WTC11 (cell line): ENCODE results near the gene ZBTB7C. TPM values are rescaled to one million over a fixed set of nuclear protein-coding genes. Genes with fewer than 3 reads are reported as not detected.

Source experiments
- ATAC-seq: fragments of 200-7000 bp; cut with Tn5 transposase; 2 replicates; pipeline ENCODE4 v1.10.0; 2021; ENCODE audit warnings: mild to moderate bottlenecking, moderate library complexity
- CTCF ChIA-PET: fragments of 300-600 bp; sonication (Branson Sonifier 250); formaldehyde crosslinking; loops from one replicate; lab custom pipeline; 2021; ENCODE audit warnings: antibody characterized with exemption; lab: Charles Lee
- POLR2A ChIA-PET: fragments of 350-600 bp; sonication (Branson Sonifier 250); formaldehyde crosslinking; loops from one replicate; lab custom pipeline; 2021; ENCODE audit warnings: antibody characterized with exemption; lab: Charles Lee
- DNase-seq: peaks from one replicate; pipeline ENCODE4 v3.0.0; 2021; ENCODE audit warnings: low spot score
- H3K27ac Mint-ChIP-seq: 2 replicates; pipeline ENCODE4 v1.8.0; 2021; ENCODE audit warnings: mixed read lengths
- H3K27me3 Mint-ChIP-seq: 2 replicates; pipeline ENCODE4 v1.8.0; 2021; ENCODE audit warnings: low read depth, mild to moderate bottlenecking, moderate library complexity, mixed read lengths
- H3K36me3 Mint-ChIP-seq: 2 replicates; pipeline ENCODE4 v1.8.0; 2021; ENCODE audit warnings: mixed read lengths
- H3K4me1 Mint-ChIP-seq: 2 replicates; pipeline ENCODE4 v1.8.0; 2022; ENCODE audit warnings: mixed read lengths
- H3K4me3 Mint-ChIP-seq: 2 replicates; pipeline ENCODE4 v1.8.0; 2021; ENCODE audit warnings: mild to moderate bottlenecking, moderate library complexity, mixed read lengths
- H3K9me3 Mint-ChIP-seq: 2 replicates; pipeline ENCODE4 v1.8.0; 2021; ENCODE audit warnings: mixed read lengths
- FOXJ3 ChIP-seq: sonication (generic); formaldehyde crosslinking; IDR thresholded peaks from 2 replicates; pipeline ENCODE4 v1.9.0; 2021; ENCODE audit warnings: missing genetic modification reagents, mild to moderate bottlenecking, borderline replicate concordance
- FOXP1 ChIP-seq: sonication (generic); formaldehyde crosslinking; IDR thresholded peaks from 2 replicates; pipeline ENCODE4 v1.8.0; 2022; ENCODE audit warnings: missing genetic modification reagents, mild to moderate bottlenecking, moderate library complexity, borderline replicate concordance
- GRHL2 ChIP-seq: fragments of 250-450 bp; sonication (Bioruptor Pico); IDR thresholded peaks from 2 replicates; pipeline ENCODE4 v1.8.0; 2022; ENCODE audit warnings: mild to moderate bottlenecking, moderate library complexity; ENCODE audit not compliant: insufficient replicate concordance, severe bottlenecking
- HMGA2 ChIP-seq: fragments of 250-450 bp; sonication (Bioruptor Pico); IDR thresholded peaks from 2 replicates; pipeline ENCODE4 v1.4.0; 2021; ENCODE audit warnings: mild to moderate bottlenecking, moderate library complexity
- JAZF1 ChIP-seq: fragments of 250-450 bp; sonication (Bioruptor Pico); IDR thresholded peaks from 2 replicates; pipeline ENCODE4 v1.9.0; 2021; ENCODE audit warnings: moderate library complexity, mild to moderate bottlenecking, inconsistent platforms
- NFE2L1 ChIP-seq: sonication (generic); formaldehyde crosslinking; IDR thresholded peaks from 2 replicates; pipeline ENCODE4 v1.8.1; 2023; ENCODE audit warnings: missing genetic modification reagents
- NFYB ChIP-seq: sonication (generic); formaldehyde crosslinking; conservative IDR thresholded peaks from 2 replicates; pipeline ENCODE4 v1.8.0; 2022; ENCODE audit warnings: low read depth, missing genetic modification reagents
- NR3C1 ChIP-seq: sonication (generic); formaldehyde crosslinking; conservative IDR thresholded peaks from 2 replicates; pipeline ENCODE4 v1.8.1; 2023; ENCODE audit warnings: low read depth, mild to moderate bottlenecking, missing genetic modification reagents
- RELA ChIP-seq: sonication (generic); formaldehyde crosslinking; IDR thresholded peaks from 2 replicates; pipeline ENCODE4 v1.8.1; 2022; ENCODE audit warnings: missing genetic modification reagents, mild to moderate bottlenecking, borderline replicate concordance
- RORB ChIP-seq: fragments of 250-450 bp; sonication (Bioruptor Pico); IDR thresholded peaks from 2 replicates; pipeline ENCODE4 v1.9.0; 2021; ENCODE audit warnings: mild to moderate bottlenecking
- SMAD4 ChIP-seq: sonication (generic); formaldehyde crosslinking; IDR thresholded peaks from 2 replicates; pipeline ENCODE4 v1.8.0; 2022; ENCODE audit warnings: mild to moderate bottlenecking, missing genetic modification reagents
- SOX15 ChIP-seq: fragments of 250-450 bp; sonication (Bioruptor Pico); IDR thresholded peaks from 2 replicates; pipeline ENCODE4 v1.9.0; 2021; ENCODE audit warnings: mild to moderate bottlenecking
- SP1 ChIP-seq: sonication (generic); formaldehyde crosslinking; conservative IDR thresholded peaks from 2 replicates; pipeline ENCODE4 v1.8.1; 2022; ENCODE audit warnings: missing genetic modification reagents
- TEAD4 ChIP-seq: sonication (generic); formaldehyde crosslinking; IDR thresholded peaks from 2 replicates; pipeline ENCODE4 v1.8.0; 2022; ENCODE audit warnings: mild to moderate bottlenecking, missing genetic modification reagents
- ZNF138 ChIP-seq: sonication (generic); formaldehyde crosslinking; conservative IDR thresholded peaks from 2 replicates; pipeline ENCODE4 v1.8.1; 2022; ENCODE audit warnings: mild to moderate bottlenecking, moderate library complexity, missing genetic modification reagents
- ZNF396 ChIP-seq: fragments of 250-450 bp; sonication (Bioruptor Pico); IDR thresholded peaks from 2 replicates; pipeline ENCODE4 v1.8.0; 2021; ENCODE audit warnings: mild to moderate bottlenecking, moderate library complexity, borderline replicate concordance
- ZNF416 ChIP-seq: fragments of 250-450 bp; sonication (Bioruptor Pico); IDR thresholded peaks from 2 replicates; pipeline ENCODE4 v1.9.0; 2021; ENCODE audit warnings: mild to moderate bottlenecking, inconsistent platforms
- ZNF671 ChIP-seq: fragments of 250-450 bp; sonication (Bioruptor Pico); IDR thresholded peaks from 2 replicates; pipeline ENCODE4 v1.8.0; 2021; ENCODE audit warnings: mild to moderate bottlenecking
- total RNA-seq: library from RNA; stranded (reverse); gene quantifications from 3 replicates; pipeline ENCODE4 v1.2.3, GENCODE V29; 2021
- TF ChIP-seq, protein P1 (sequence below): sonication (generic); formaldehyde crosslinking; IDR thresholded peaks from 2 replicates; pipeline ENCODE4 v1.8.0; 2022; ENCODE audit warnings: mild to moderate bottlenecking, missing genetic modification reagents
- TF ChIP-seq, protein P2 (sequence below): fragments of 250-450 bp; sonication (Bioruptor Pico); IDR thresholded peaks from 2 replicates; pipeline ENCODE4 v1.9.0; 2021; ENCODE audit warnings: moderate library complexity, mild to moderate bottlenecking, inconsistent platforms, borderline replicate concordance
- TF ChIP-seq, protein P3 (sequence below): sonication (generic); formaldehyde crosslinking; IDR thresholded peaks from 2 replicates; pipeline ENCODE4 v1.8.1; 2022; ENCODE audit warnings: mild to moderate bottlenecking, missing genetic modification reagents, moderate library complexity, borderline replicate concordance
- TF ChIP-seq, protein P4 (sequence below): fragments of 250-450 bp; sonication (Bioruptor Pico); IDR thresholded peaks from 2 replicates; pipeline ENCODE4 v1.9.0; 2021; ENCODE audit warnings: mild to moderate bottlenecking
- TF ChIP-seq, protein P5 (sequence below): sonication (generic); formaldehyde crosslinking; conservative IDR thresholded peaks from 2 replicates; pipeline ENCODE4 v1.8.1; 2023; ENCODE audit warnings: mild to moderate bottlenecking, low read depth, missing genetic modification reagents, moderate library complexity
- TF ChIP-seq, protein P6 (sequence below): sonication (generic); formaldehyde crosslinking; IDR thresholded peaks from 2 replicates; pipeline ENCODE4 v1.8.1; 2023; ENCODE audit warnings: mild to moderate bottlenecking, missing genetic modification reagents, moderate library complexity
- TF ChIP-seq, protein P7 (sequence below): fragments of 250-450 bp; sonication (Bioruptor Pico); IDR thresholded peaks from 2 replicates; pipeline ENCODE4 v1.8.0; 2021; ENCODE audit warnings: mild to moderate bottlenecking
- TF ChIP-seq, protein P8 (sequence below): sonication (generic); formaldehyde crosslinking; IDR thresholded peaks from 2 replicates; pipeline ENCODE4 v1.8.1; 2022; ENCODE audit warnings: mild to moderate bottlenecking, moderate library complexity, missing genetic modification reagents
- TF ChIP-seq, protein P9 (sequence below): sonication (generic); formaldehyde crosslinking; IDR thresholded peaks from 2 replicates; pipeline ENCODE4 v1.8.0; 2022; ENCODE audit warnings: mild to moderate bottlenecking, missing genetic modification reagents

ZBTB7C gene
- total RNA-seq, 1 experiment from 2014 or later, result 0.48 TPM

DNA sequence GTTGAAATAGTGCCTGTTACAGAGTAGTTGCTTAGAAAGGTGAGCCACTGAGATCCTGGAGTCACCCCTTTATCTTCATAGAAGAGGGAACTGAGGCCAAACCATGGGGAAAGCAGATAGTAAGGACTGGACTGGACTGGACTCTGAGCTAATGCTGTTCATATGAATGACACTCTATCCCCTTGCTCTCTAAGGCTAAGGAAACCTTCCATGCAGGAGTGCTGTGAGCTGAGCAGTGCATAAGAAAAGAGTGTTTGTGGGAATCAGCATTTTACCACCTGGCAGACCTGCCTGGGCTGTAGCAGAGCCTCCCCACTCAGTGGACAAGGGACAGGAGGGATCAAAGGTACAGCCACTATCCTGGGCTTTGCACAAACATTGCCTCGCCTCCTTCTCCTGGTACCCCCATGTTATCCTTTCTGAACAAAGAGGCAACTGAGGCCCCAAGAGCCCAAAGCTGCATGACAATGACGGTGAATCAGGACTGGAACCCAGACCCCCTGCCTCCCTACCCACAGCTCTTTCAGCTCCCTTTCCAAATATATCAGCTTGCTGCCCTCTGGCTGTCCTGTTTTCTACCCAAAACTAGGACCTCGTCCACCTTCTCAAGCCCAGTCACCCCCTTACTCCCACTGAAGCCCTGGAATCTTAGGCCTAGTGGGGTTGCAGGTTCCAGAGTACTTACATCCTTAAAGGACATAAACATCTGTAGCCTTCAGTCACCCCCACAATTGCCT, 227.9 kb downstream of the ZBTB7C start:
- ChIA-PET POLR2A (no interaction called here), CTCF (interaction anchor here (0.7 to 2.3 kb wide), 4 partner anchors 143 to 405 kb away, joined by 3 to 17 read pairs (median 6); no protein-coding TSS in a partner anchor)
- no peak overlapping the region for H3K27ac Mint-ChIP-seq

DNA sequence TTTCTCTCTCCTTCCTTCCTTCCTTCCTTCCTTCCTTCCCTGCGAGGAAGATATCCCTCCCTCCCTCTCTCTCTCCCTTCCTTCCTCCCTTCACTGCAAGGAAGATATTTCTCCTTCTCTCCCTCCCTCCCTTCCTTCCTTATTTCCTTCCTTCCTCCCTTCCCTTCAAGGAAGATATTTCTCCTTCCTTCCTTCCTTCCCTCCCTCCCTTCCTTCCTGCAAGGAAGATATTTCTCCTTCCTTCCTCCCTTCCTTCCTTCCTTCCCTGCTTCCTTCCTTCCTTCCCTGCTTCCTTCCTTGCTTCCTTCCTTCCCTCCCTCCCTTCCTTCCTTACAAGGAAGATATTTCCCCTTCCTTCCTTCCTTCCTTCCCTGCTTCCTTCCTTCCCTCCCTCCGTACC, 229.5 kb downstream of the ZBTB7C start:
- DNase-seq (no peak), ATAC-seq (no peak)
- no peaks in the 10 kb centered on the region for H3K9me3 Mint-ChIP-seq
- H3K27me3 Mint-ChIP-seq, result no peaks in the 10 kb centered on the region
- H3K4me3 Mint-ChIP-seq, result no peak overlapping the region
- no peaks in the 10 kb centered on the region for H3K36me3 Mint-ChIP-seq
- peaks cover 20% of the 10 kb centered on the region for H3K4me1 Mint-ChIP-seq
- ChIA-PET POLR2A (no interaction called here), CTCF (no interaction called here)
- TF ChIP-seq RELA (CRISPR knock-in tag) (no peak), ZNF671 (no peak), HMGA2 (CRISPR knock-in tag) (no peak), FOXJ3 (CRISPR knock-in tag) (no peak), NFYB (CRISPR knock-in tag) (no peak), GRHL2 (no peak)
- TF ChIP-seq, protein P1, sequence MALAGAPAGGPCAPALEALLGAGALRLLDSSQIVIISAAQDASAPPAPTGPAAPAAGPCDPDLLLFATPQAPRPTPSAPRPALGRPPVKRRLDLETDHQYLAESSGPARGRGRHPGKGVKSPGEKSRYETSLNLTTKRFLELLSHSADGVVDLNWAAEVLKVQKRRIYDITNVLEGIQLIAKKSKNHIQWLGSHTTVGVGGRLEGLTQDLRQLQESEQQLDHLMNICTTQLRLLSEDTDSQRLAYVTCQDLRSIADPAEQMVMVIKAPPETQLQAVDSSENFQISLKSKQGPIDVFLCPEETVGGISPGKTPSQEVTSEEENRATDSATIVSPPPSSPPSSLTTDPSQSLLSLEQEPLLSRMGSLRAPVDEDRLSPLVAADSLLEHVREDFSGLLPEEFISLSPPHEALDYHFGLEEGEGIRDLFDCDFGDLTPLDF (CRISPR knock-in tag), result no peak
- TF ChIP-seq, protein P2, sequence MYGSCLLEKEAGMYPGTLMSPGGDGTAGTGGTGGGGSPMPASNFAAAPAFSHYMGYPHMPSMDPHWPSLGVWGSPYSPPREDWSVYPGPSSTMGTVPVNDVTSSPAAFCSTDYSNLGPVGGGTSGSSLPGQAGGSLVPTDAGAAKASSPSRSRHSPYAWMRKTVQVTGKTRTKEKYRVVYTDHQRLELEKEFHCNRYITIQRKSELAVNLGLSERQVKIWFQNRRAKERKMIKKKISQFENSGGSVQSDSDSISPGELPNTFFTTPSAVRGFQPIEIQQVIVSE (CRISPR knock-in tag), result no peak
- TF ChIP-seq, protein P3, sequence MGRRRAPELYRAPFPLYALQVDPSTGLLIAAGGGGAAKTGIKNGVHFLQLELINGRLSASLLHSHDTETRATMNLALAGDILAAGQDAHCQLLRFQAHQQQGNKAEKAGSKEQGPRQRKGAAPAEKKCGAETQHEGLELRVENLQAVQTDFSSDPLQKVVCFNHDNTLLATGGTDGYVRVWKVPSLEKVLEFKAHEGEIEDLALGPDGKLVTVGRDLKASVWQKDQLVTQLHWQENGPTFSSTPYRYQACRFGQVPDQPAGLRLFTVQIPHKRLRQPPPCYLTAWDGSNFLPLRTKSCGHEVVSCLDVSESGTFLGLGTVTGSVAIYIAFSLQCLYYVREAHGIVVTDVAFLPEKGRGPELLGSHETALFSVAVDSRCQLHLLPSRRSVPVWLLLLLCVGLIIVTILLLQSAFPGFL (CRISPR knock-in tag), result no peak
- TF ChIP-seq, protein P4, sequence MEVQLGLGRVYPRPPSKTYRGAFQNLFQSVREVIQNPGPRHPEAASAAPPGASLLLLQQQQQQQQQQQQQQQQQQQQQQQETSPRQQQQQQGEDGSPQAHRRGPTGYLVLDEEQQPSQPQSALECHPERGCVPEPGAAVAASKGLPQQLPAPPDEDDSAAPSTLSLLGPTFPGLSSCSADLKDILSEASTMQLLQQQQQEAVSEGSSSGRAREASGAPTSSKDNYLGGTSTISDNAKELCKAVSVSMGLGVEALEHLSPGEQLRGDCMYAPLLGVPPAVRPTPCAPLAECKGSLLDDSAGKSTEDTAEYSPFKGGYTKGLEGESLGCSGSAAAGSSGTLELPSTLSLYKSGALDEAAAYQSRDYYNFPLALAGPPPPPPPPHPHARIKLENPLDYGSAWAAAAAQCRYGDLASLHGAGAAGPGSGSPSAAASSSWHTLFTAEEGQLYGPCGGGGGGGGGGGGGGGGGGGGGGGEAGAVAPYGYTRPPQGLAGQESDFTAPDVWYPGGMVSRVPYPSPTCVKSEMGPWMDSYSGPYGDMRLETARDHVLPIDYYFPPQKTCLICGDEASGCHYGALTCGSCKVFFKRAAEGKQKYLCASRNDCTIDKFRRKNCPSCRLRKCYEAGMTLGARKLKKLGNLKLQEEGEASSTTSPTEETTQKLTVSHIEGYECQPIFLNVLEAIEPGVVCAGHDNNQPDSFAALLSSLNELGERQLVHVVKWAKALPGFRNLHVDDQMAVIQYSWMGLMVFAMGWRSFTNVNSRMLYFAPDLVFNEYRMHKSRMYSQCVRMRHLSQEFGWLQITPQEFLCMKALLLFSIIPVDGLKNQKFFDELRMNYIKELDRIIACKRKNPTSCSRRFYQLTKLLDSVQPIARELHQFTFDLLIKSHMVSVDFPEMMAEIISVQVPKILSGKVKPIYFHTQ (CRISPR knock-in tag), result no peak
- H3K27ac Mint-ChIP-seq, result no peak overlapping the region

More for the DNA sequence above, 227.9 kb downstream of the ZBTB7C start:
- ATAC-seq, result peak; percentile 62
- peaks cover 20% of the 10 kb centered on the region for H3K4me1 Mint-ChIP-seq
- no peaks in the 10 kb centered on the region for H3K36me3 Mint-ChIP-seq
- TF ChIP-seq, protein P5, sequence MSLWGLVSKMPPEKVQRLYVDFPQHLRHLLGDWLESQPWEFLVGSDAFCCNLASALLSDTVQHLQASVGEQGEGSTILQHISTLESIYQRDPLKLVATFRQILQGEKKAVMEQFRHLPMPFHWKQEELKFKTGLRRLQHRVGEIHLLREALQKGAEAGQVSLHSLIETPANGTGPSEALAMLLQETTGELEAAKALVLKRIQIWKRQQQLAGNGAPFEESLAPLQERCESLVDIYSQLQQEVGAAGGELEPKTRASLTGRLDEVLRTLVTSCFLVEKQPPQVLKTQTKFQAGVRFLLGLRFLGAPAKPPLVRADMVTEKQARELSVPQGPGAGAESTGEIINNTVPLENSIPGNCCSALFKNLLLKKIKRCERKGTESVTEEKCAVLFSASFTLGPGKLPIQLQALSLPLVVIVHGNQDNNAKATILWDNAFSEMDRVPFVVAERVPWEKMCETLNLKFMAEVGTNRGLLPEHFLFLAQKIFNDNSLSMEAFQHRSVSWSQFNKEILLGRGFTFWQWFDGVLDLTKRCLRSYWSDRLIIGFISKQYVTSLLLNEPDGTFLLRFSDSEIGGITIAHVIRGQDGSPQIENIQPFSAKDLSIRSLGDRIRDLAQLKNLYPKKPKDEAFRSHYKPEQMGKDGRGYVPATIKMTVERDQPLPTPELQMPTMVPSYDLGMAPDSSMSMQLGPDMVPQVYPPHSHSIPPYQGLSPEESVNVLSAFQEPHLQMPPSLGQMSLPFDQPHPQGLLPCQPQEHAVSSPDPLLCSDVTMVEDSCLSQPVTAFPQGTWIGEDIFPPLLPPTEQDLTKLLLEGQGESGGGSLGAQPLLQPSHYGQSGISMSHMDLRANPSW (CRISPR knock-in tag), result no peak
- no peak for TF ChIP-seq RORB
- TF ChIP-seq NR3C1, result no peak
- TF ChIP-seq ZNF671, result no peak
- TF ChIP-seq, protein P6, sequence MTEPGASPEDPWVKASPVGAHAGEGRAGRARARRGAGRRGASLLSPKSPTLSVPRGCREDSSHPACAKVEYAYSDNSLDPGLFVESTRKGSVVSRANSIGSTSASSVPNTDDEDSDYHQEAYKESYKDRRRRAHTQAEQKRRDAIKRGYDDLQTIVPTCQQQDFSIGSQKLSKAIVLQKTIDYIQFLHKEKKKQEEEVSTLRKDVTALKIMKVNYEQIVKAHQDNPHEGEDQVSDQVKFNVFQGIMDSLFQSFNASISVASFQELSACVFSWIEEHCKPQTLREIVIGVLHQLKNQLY (CRISPR knock-in tag), result no peak
- TF ChIP-seq ZNF138, result no peak
- no peak for TF ChIP-seq NFE2L1 (CRISPR knock-in tag)
- no peak for TF ChIP-seq NFYB (CRISPR knock-in tag)
- TF ChIP-seq SOX15 (CRISPR knock-in tag), result no peak
- TF ChIP-seq TEAD4 (CRISPR knock-in tag), result no peak
- TF ChIP-seq, protein P7, sequence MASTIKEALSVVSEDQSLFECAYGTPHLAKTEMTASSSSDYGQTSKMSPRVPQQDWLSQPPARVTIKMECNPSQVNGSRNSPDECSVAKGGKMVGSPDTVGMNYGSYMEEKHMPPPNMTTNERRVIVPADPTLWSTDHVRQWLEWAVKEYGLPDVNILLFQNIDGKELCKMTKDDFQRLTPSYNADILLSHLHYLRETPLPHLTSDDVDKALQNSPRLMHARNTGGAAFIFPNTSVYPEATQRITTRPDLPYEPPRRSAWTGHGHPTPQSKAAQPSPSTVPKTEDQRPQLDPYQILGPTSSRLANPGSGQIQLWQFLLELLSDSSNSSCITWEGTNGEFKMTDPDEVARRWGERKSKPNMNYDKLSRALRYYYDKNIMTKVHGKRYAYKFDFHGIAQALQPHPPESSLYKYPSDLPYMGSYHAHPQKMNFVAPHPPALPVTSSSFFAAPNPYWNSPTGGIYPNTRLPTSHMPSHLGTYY (CRISPR knock-in tag), result no peak
- TF ChIP-seq ZNF396 (CRISPR knock-in tag), result no peak
- no peak for TF ChIP-seq ZNF416 (CRISPR knock-in tag)
- TF ChIP-seq, protein P8, sequence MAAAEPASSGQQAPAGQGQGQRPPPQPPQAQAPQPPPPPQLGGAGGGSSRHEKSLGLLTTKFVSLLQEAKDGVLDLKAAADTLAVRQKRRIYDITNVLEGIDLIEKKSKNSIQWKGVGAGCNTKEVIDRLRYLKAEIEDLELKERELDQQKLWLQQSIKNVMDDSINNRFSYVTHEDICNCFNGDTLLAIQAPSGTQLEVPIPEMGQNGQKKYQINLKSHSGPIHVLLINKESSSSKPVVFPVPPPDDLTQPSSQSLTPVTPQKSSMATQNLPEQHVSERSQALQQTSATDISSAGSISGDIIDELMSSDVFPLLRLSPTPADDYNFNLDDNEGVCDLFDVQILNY, result no peak
- TF ChIP-seq, protein P9, sequence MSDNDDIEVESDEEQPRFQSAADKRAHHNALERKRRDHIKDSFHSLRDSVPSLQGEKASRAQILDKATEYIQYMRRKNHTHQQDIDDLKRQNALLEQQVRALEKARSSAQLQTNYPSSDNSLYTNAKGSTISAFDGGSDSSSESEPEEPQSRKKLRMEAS, result no peak
- TF ChIP-seq FOXP1 (CRISPR knock-in tag), result no peak
- no peak for TF ChIP-seq JAZF1 (CRISPR knock-in tag)
- TF ChIP-seq SMAD4 (CRISPR knock-in tag), result no peak
- no peak for TF ChIP-seq SP1
- TF ChIP-seq, all 79 proteins: peak for 0
- no peaks in the 10 kb centered on the region for H3K9me3 Mint-ChIP-seq
- no peak overlapping the region; the same call in 1 of the 2 replicates for H3K4me3 Mint-ChIP-seq
- H3K27me3 Mint-ChIP-seq, result no peaks in the 10 kb centered on the region
- no peak for DNase-seq
